ENCODE data around the gene SETX.

GRCh38 chr9:132247942-132248341 is 106.8 kb downstream of the SETX start:
- TF ChIP-seq CTCF (IDR thresholded peaks at IDR 0.05) (no peak), POLR2A (IDR thresholded peaks at IDR 0.05) (no peak)

Data from sigmoid colon (tissue), 3 donors.